Neural progenitor cell (in vitro differentiated cells): ENCODE results near the gene ATXN3L.

Experiments
- EZH2phosphoT487 ChIP-seq: fragments of 200-600 bp; sonication (generic); IDR thresholded peaks from 2 replicates; pipeline ENCODE4 v1.6.1; 2017; ENCODE audit warnings: antibody characterized with exemption
- TF ChIP-seq, protein P1 (sequence below): fragments of 200-600 bp; sonication (generic); IDR thresholded peaks from 2 replicates; pipeline ENCODE4 v1.5.1; 2017; ENCODE audit warnings: antibody characterized with exemption, mild to moderate bottlenecking

DNA sequence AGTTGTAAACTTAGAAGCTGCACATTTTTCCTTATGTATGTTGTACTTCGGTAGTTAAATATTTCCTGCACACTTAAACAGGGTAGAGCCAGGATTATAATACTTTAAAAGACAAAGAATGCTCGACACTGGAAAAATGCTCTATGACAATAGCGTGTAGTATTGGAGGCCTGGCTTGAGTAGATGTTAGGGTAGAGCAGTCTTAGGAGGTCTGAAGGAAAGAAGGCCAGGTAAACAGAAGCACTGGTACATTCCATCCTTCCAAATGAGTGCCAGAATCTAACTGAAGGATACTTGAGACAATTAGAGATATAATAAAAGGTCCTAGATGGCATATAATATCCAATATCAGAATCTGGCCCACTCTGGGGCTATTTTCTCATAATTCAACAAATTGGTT is 42.3 kb downstream of the ATXN3L start:
- TF ChIP-seq, protein P1, sequence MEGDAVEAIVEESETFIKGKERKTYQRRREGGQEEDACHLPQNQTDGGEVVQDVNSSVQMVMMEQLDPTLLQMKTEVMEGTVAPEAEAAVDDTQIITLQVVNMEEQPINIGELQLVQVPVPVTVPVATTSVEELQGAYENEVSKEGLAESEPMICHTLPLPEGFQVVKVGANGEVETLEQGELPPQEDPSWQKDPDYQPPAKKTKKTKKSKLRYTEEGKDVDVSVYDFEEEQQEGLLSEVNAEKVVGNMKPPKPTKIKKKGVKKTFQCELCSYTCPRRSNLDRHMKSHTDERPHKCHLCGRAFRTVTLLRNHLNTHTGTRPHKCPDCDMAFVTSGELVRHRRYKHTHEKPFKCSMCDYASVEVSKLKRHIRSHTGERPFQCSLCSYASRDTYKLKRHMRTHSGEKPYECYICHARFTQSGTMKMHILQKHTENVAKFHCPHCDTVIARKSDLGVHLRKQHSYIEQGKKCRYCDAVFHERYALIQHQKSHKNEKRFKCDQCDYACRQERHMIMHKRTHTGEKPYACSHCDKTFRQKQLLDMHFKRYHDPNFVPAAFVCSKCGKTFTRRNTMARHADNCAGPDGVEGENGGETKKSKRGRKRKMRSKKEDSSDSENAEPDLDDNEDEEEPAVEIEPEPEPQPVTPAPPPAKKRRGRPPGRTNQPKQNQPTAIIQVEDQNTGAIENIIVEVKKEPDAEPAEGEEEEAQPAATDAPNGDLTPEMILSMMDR = no peak
- no peak for TF ChIP-seq EZH2phosphoT487
